ENCODE measurements around the gene ADISSP. TPM values are rescaled to one million over a fixed set of nuclear protein-coding genes. Genes with fewer than 3 reads are reported as not detected.

The ADISSP gene
- total and polyA plus RNA-seq, 2 of the 13 experiments (the other 11 are each of a cell fraction or from before 2014, with no cell fraction given): 38.3 to 90.6 TPM

GRCh38 chr20:3797226-3797545 lies 29.6 kb upstream of the ADISSP start (continued):
- 0 out of 2 replicates have a peak, but pooled peaks have one; percentile 38 for TF ChIP-seq ZNF704 (CRISPR knock-in tag; IDR thresholded peaks at IDR 0.05; ENCODE audit: borderline replicate concordance)
- no peak for TF ChIP-seq DDIT3 (CRISPR knock-in tag; IDR thresholded peaks at IDR 0.05)
- no peak for TF ChIP-seq HDAC6 (IDR thresholded peaks at IDR 0.05; ENCODE audit: low read depth, low read length)
- TF ChIP-seq SRF (IDR thresholded peaks at IDR 0.05; ENCODE audit: low read depth, low read length): no peak
- TF ChIP-seq ZNF660 (CRISPR knock-in tag; IDR thresholded peaks at IDR 0.05; ENCODE audit: borderline replicate concordance, low read depth): no peak
- no peak for TF ChIP-seq ZBED4 (CRISPR knock-in tag; IDR thresholded peaks at IDR 0.05; ENCODE audit: borderline replicate concordance)
- TF ChIP-seq ZNF629 (CRISPR knock-in tag; conservative IDR thresholded peaks at IDR 0.05): no peak
- TF ChIP-seq MED8 (CRISPR knock-in tag; IDR thresholded peaks at IDR 0.05; ENCODE audit: insufficient replicate concordance): no peak
- TF ChIP-seq BRF2 (CRISPR knock-in tag; IDR thresholded peaks at IDR 0.05): no peak
- TF ChIP-seq ATM (IDR thresholded peaks at IDR 0.05; ENCODE audit: borderline replicate concordance): no peak
- TF ChIP-seq CREBL2 (CRISPR knock-in tag; IDR thresholded peaks at IDR 0.05; ENCODE audit: borderline replicate concordance): no peak
- TF ChIP-seq ZBTB7B (CRISPR knock-in tag; IDR thresholded peaks at IDR 0.05): no peak
- TF ChIP-seq ZUFSP (CRISPR knock-in tag; IDR thresholded peaks at IDR 0.05; ENCODE audit: borderline replicate concordance): no peak
- TF ChIP-seq E2F1 (CRISPR knock-in tag; IDR thresholded peaks at IDR 0.05): no peak
- no peak for TF ChIP-seq ZNF614 (CRISPR knock-in tag; IDR thresholded peaks at IDR 0.05; ENCODE audit: borderline replicate concordance)
- TF ChIP-seq E2F2 (CRISPR knock-in tag; IDR thresholded peaks at IDR 0.05; ENCODE audit: borderline replicate concordance): no peak
- TF ChIP-seq MATR3 (CRISPR knock-in tag; IDR thresholded peaks at IDR 0.05): no peak
- no peak for TF ChIP-seq ZNF652 (CRISPR knock-in tag; IDR thresholded peaks at IDR 0.05; ENCODE audit: borderline replicate concordance, low read depth)
- no peak for TF ChIP-seq NFE2 (CRISPR knock-in tag; IDR thresholded peaks at IDR 0.05)
- TF ChIP-seq ZNF430 (CRISPR knock-in tag; IDR thresholded peaks at IDR 0.05): no peak

Measured in HepG2 (cell line).